ENCODE measurements around the gene MED17.

MED17 gene

DNA sequence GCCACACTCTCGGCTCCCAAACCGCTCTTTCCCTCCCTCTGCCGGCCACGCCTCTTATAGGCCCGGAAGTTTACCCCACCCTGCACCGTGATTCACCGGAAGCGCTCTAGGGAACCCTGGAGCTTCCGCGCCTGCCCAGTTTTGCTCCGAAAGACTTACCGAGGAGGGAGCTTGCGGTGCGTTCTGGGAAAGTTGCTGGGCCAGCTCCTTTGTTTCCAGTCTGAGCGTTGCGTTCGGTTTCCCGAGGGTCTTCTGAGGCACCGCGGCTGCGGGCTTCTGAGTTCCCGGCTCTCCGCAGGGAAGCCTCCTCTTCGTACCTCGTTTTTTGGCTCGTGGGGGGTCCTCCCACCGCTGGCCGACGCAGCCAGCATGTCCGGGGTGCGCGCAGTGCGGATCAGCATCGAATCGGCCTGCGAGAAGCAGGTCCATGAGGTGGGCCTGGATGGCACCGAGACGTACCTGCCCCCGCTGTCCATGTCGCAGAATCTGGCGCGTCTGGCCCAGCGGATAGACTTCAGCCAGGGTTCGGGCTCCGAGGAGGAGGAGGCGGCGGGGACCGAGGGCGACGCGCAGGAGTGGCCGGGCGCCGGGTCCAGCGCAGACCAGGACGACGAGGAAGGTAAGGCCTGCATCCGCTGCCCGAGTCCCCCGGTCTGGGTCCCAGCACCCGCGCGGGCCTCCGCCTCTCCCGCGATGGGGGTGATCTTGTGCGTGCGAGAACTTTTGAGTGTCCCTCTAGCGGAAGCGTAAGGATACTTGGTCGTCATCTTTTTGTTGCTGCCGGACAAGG lies at the start of gene MED17:
Gene MED17 (plus strand): TSS at position 138 of the 790 bp plus-strand sequence. CDS start 232 bp downstream, at position 370.
- ChIA-PET POLR2A (interaction anchor here (0.6 to 2.2 kb wide), 5 partner anchors 12 to 94 kb away, joined by 3 to 35 read pairs (median 4); partner anchors contain the start of genes C11orf54 and TAF1D), CTCF (interaction anchor here (0.8 to 2.4 kb wide), 21 partner anchors 9 to 721 kb away, joined by 3 to 10 read pairs (median 5); partner anchors contain the start of genes C11orf54 and TAF1D)
- TF ChIP-seq, protein P1, sequence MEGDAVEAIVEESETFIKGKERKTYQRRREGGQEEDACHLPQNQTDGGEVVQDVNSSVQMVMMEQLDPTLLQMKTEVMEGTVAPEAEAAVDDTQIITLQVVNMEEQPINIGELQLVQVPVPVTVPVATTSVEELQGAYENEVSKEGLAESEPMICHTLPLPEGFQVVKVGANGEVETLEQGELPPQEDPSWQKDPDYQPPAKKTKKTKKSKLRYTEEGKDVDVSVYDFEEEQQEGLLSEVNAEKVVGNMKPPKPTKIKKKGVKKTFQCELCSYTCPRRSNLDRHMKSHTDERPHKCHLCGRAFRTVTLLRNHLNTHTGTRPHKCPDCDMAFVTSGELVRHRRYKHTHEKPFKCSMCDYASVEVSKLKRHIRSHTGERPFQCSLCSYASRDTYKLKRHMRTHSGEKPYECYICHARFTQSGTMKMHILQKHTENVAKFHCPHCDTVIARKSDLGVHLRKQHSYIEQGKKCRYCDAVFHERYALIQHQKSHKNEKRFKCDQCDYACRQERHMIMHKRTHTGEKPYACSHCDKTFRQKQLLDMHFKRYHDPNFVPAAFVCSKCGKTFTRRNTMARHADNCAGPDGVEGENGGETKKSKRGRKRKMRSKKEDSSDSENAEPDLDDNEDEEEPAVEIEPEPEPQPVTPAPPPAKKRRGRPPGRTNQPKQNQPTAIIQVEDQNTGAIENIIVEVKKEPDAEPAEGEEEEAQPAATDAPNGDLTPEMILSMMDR (IDR thresholded peaks at IDR 0.05; ENCODE audit: control extremely low read depth, extremely low read depth, low read depth, missing control alignments) = peak; percentile 41
- peak; percentile 93 for DNase-seq (ENCODE audit: extremely low spot score)

GRCh38 chr11:93734427-93735222 lies 49.5 kb upstream of the MED17 start:
- POLR2A ChIA-PET = no interaction called here
- CTCF ChIA-PET = interaction anchor here (1.0 to 1.8 kb wide), 2 partner anchors 49 to 56 kb away, joined by 3 to 4 read pairs; partner anchors contain the start of gene MED17

DNA sequence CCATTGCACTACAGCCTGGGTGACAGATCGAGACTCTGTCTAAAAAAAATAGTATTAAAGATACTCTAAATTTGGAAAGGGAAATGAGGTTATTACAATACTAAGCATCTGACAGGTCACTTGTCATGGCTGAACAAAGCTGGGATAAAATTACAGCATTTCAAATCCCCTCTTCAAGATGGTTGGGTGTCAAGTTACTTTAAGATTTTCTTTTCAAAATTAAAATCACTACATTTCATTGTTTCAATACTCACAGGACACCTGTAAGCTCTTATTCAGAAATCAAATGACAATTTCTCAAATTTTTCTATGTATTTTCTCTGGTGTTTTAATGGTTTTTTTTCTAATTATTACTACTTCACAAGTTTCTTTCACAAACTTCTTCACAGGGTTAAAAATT lies 48.5 kb upstream of the MED17 start:
- ChIA-PET POLR2A (interaction anchor here (1.1 kb wide), 1 partner anchor 48 kb away, joined by 3 read pairs; the partner anchor contains the start of gene MED17), CTCF (interaction anchor here (1.0 kb wide), 1 partner anchor 55 kb away, joined by 3 read pairs; no protein-coding TSS in a partner anchor)
- TF ChIP-seq, protein P1 (IDR thresholded peaks at IDR 0.05; ENCODE audit: control extremely low read depth, extremely low read depth, low read depth, missing control alignments) = no peak
- DNase-seq (ENCODE audit: extremely low spot score) = no peak

More at GRCh38 chr11:93734427-93735222, 49.5 kb upstream of the MED17 start:
- TF ChIP-seq, protein P1 (IDR thresholded peaks at IDR 0.05; ENCODE audit: control extremely low read depth, extremely low read depth, low read depth, missing control alignments) = no peak
- no peak for DNase-seq (ENCODE audit: extremely low spot score)

GRCh38 chr11:93736129-93736528 lies 48.0 kb upstream of the MED17 start:
- DNase-seq (ENCODE audit: extremely low spot score) = no peak
- TF ChIP-seq, protein P1 (IDR thresholded peaks at IDR 0.05; ENCODE audit: control extremely low read depth, extremely low read depth, low read depth, missing control alignments) = no peak
- POLR2A ChIA-PET = interaction anchor here (1.1 kb wide), 1 partner anchor 48 kb away, joined by 3 read pairs; the partner anchor contains the start of gene MED17
- CTCF ChIA-PET = interaction anchor here (0.8 to 1.0 kb wide), 2 partner anchors 9 to 55 kb away, joined by 3 read pairs; no protein-coding TSS in a partner anchor

GRCh38 chr11:93737904-93738612 lies 46.0 kb upstream of the MED17 start:
- no peak for DNase-seq (ENCODE audit: extremely low spot score)
- CTCF ChIA-PET = interaction anchor here (0.7 to 1.5 kb wide), 4 partner anchors 15 to 503 kb away, joined by 3 to 7 read pairs (median 4); partner anchors contain the start of gene MED17
- POLR2A ChIA-PET = interaction anchor here (0.9 kb wide), 1 partner anchor 46 kb away, joined by 4 read pairs; the partner anchor contains the start of gene MED17
- TF ChIP-seq, protein P1 (IDR thresholded peaks at IDR 0.05; ENCODE audit: control extremely low read depth, extremely low read depth, low read depth, missing control alignments) = no peak

Measured in GM10248 (cell line).